Stimulated activated CD8-positive, alpha-beta memory T cell treated with anti-CD3 and anti-CD28 coated beads, Interleukin-15, amount 100 ng/mL, for 1 hour (primary cell): Measurements from ENCODE around the gene KATNAL1.

Experiments used
- DNase-seq: peaks from one replicate; pipeline ENCODE4 v3.0.0-alpha.2; 2020; ENCODE audit warnings: low read depth

Gene KATNAL1

GRCh38 chr13:30163441-30163840 lies 143.9 kb downstream of the KATNAL1 start:
- DNase-seq, result no peak

- no peak for DNase-seq
These were observed 147.9 kb downstream of the KATNAL1 start for GRCh38 chr13:30159446-30159839.

GRCh38 chr13:30158774-30159445 lies 148.4 kb downstream of the KATNAL1 start:
- DNase-seq, result no peak

GRCh38 chr13:30157616-30157993 lies 149.7 kb downstream of the KATNAL1 start:
- DNase-seq, result no peak

- DNase-seq, result no peak
These were observed 150.3 kb downstream of the KATNAL1 start for GRCh38 chr13:30156826-30157615.

- no peak for DNase-seq
These were observed 151.1 kb downstream of the KATNAL1 start for GRCh38 chr13:30156270-30156669.

- no peak for DNase-seq
These were observed 152.4 kb downstream of the KATNAL1 start for GRCh38 chr13:30154931-30155330.

GRCh38 chr13:30154531-30154930 lies 152.8 kb downstream of the KATNAL1 start:
- DNase-seq, result no peak

GRCh38 chr13:30153545-30154426 lies 153.6 kb downstream of the KATNAL1 start:
- DNase-seq, result no peak
